Neural cell (in vitro differentiated cells): ENCODE results near the gene NCF2.

Experiments
- EZH2 ChIP-seq: fragments of 200-600, 300-800 bp; shearing (Covaris generic), sonication (generic); IDR thresholded peaks from 2 replicates; pipeline ENCODE4 v1.6.1; 2014; ENCODE audit warnings: antibody characterized with exemption, low read length, borderline replicate concordance, mild to moderate bottlenecking; ENCODE audit not compliant: insufficient read depth, poor library complexity, severe bottlenecking
- TF ChIP-seq, protein P1 (sequence below): IDR thresholded peaks from 2 replicates; pipeline ENCODE4 v1.6.1; 2012; ENCODE audit warnings: borderline replicate concordance
- TF ChIP-seq, protein P2 (sequence below): fragments of 450-650 bp; IDR thresholded peaks from 2 replicates; pipeline ENCODE4 v1.5.1; 2014; ENCODE audit warnings: antibody characterized with exemption, mild to moderate bottlenecking, moderate library complexity; ENCODE audit not compliant: poor library complexity, severe bottlenecking

DNA sequence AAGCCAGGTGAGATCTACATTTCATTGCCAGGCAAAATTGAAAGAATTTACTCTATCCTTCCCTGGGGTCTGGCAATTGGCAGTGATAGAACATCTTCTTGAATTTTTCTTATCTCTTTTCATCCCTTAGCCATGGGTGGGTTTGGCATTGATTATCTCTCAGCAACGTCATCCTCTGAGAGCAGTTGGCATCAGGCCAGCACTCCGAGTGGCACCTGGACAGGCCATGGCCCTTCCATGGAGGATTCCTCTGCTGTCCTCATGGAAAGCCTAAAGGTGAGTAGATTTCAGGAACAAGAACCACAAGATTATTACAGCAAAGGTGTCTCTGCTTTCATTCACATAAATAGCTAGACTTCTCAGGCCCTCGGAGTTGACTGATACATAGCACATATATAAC, 39.3 kb downstream of the NCF2 start:
- TF ChIP-seq, protein P1, sequence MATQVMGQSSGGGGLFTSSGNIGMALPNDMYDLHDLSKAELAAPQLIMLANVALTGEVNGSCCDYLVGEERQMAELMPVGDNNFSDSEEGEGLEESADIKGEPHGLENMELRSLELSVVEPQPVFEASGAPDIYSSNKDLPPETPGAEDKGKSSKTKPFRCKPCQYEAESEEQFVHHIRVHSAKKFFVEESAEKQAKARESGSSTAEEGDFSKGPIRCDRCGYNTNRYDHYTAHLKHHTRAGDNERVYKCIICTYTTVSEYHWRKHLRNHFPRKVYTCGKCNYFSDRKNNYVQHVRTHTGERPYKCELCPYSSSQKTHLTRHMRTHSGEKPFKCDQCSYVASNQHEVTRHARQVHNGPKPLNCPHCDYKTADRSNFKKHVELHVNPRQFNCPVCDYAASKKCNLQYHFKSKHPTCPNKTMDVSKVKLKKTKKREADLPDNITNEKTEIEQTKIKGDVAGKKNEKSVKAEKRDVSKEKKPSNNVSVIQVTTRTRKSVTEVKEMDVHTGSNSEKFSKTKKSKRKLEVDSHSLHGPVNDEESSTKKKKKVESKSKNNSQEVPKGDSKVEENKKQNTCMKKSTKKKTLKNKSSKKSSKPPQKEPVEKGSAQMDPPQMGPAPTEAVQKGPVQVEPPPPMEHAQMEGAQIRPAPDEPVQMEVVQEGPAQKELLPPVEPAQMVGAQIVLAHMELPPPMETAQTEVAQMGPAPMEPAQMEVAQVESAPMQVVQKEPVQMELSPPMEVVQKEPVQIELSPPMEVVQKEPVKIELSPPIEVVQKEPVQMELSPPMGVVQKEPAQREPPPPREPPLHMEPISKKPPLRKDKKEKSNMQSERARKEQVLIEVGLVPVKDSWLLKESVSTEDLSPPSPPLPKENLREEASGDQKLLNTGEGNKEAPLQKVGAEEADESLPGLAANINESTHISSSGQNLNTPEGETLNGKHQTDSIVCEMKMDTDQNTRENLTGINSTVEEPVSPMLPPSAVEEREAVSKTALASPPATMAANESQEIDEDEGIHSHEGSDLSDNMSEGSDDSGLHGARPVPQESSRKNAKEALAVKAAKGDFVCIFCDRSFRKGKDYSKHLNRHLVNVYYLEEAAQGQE, result no peak
- TF ChIP-seq, protein P2, sequence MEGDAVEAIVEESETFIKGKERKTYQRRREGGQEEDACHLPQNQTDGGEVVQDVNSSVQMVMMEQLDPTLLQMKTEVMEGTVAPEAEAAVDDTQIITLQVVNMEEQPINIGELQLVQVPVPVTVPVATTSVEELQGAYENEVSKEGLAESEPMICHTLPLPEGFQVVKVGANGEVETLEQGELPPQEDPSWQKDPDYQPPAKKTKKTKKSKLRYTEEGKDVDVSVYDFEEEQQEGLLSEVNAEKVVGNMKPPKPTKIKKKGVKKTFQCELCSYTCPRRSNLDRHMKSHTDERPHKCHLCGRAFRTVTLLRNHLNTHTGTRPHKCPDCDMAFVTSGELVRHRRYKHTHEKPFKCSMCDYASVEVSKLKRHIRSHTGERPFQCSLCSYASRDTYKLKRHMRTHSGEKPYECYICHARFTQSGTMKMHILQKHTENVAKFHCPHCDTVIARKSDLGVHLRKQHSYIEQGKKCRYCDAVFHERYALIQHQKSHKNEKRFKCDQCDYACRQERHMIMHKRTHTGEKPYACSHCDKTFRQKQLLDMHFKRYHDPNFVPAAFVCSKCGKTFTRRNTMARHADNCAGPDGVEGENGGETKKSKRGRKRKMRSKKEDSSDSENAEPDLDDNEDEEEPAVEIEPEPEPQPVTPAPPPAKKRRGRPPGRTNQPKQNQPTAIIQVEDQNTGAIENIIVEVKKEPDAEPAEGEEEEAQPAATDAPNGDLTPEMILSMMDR, result no peak
- no peak for TF ChIP-seq EZH2
